Keratinocyte (primary cell): ENCODE data around the gene SLCO4C1. TPM values are rescaled to one million over a fixed set of nuclear protein-coding genes. Genes with fewer than 3 reads are reported as not detected.

ENCODE experiments used
- DNase-seq: peaks from one replicate; pipeline ENCODE4 v3.0.0-alpha.2; 2011; ENCODE audit warnings: low read depth, missing footprints, low spot score
- FAIRE-seq: peaks from 2 replicates; lab custom pipeline; 2011; peaks lifted over from hg19 to GRCh38; lab: Jason Lieb, UNC
- H2AFZ ChIP-seq: 2 replicates; pipeline ENCODE4 v1.6.0; 2012; ENCODE audit warnings: low read length, control low read depth, inconsistent platforms; ENCODE audit not compliant: control insufficient read depth
- H3K27ac ChIP-seq: 2 replicates; pipeline ENCODE4 v1.5.1; 2011; ENCODE audit warnings: low read length; ENCODE audit not compliant: control insufficient read depth, insufficient read depth
- H3K27me3 ChIP-seq: 3 replicates; pipeline ENCODE4 v1.6.0; 2011; ENCODE audit warnings: low read length; ENCODE audit not compliant: control insufficient read depth, insufficient read depth; ENCODE audit errors: extremely low read depth
- H3K36me3 ChIP-seq, 2 experiments: 2 replicates in 1 of 2; 3 replicates in 1 of 2; pipeline ENCODE4 v1.5.1; 2011; ENCODE audit warnings: low read length in 2 of 2, mild to moderate bottlenecking in 1 of 2; ENCODE audit not compliant: control insufficient read depth in 2 of 2, insufficient read depth in 2 of 2; ENCODE audit errors: extremely low read depth in 1 of 2
- H3K4me1 ChIP-seq: 3 replicates; pipeline ENCODE4 v1.5.1; 2011; ENCODE audit warnings: low read length; ENCODE audit not compliant: control insufficient read depth, insufficient read depth; ENCODE audit errors: extremely low read depth
- H3K4me2 ChIP-seq: 3 replicates; pipeline ENCODE4 v1.6.0; 2011; ENCODE audit warnings: low read depth, low read length; ENCODE audit not compliant: control insufficient read depth, insufficient read depth; ENCODE audit errors: extremely low read depth
- H3K4me3 ChIP-seq, 3 experiments: fragments of 200-600 bp in 1 of 3; sonication (generic) in 1 of 3; 2 replicates in 2 of 3; 3 replicates in 1 of 3; pipeline ENCODE4 v1.5.1; 2011 to 2016; ENCODE audit warnings: low read length in 3 of 3, mild to moderate bottlenecking in 3 of 3, control low read depth in 2 of 3, inconsistent platforms in 1 of 3, low read depth in 1 of 3, mixed read lengths in 1 of 3, mixed run types in 1 of 3, moderate library complexity in 1 of 3; ENCODE audit not compliant: control insufficient read depth in 2 of 3, insufficient read depth in 2 of 3; ENCODE audit errors: extremely low read depth in 1 of 3
- H3K79me2 ChIP-seq: 2 replicates; pipeline ENCODE4 v1.6.0; 2012; ENCODE audit warnings: low read length; ENCODE audit not compliant: control insufficient read depth, insufficient read depth
- H3K9ac ChIP-seq: 3 replicates; pipeline ENCODE4 v1.6.0; 2011; ENCODE audit warnings: low read length; ENCODE audit not compliant: control insufficient read depth, insufficient read depth; ENCODE audit errors: extremely low read depth
- H3K9me1 ChIP-seq: 3 replicates; pipeline ENCODE4 v1.6.0; 2011; ENCODE audit warnings: low read length; ENCODE audit not compliant: control insufficient read depth, insufficient read depth; ENCODE audit errors: extremely low read depth
- H3K9me3 ChIP-seq: 2 replicates; pipeline ENCODE4 v1.5.1; 2012; ENCODE audit warnings: low read depth, low read length; ENCODE audit not compliant: control insufficient read depth
- H4K20me1 ChIP-seq: 3 replicates; pipeline ENCODE4 v1.6.0; 2011; ENCODE audit warnings: low read length; ENCODE audit not compliant: control insufficient read depth, insufficient read depth; ENCODE audit errors: extremely low read depth
- EZH2 ChIP-seq: IDR thresholded peaks from one replicate; pipeline ENCODE4 v1.6.1; 2012; ENCODE audit warnings: inconsistent platforms, mild to moderate bottlenecking, low read length, moderate library complexity
- dilution Hi-C: fragments of 300-500 bp; cut with MboI; formaldehyde crosslinking; loops from one replicate; pipeline ENCODE4 v1.7.0; 2020; ENCODE audit warnings: low sequenced_read_pairs; ENCODE audit not compliant: extremely low pct_ligation_motif_present
- polyA plus RNA-seq, 5 experiments: library from polyadenylated mRNA; depleted of rRNA in 3 of 5; stranded (reverse) in 3 of 5; stranded (forward) in 1 of 5; unstranded in 1 of 5; fragments of >200 nt; gene quantifications; 1 replicate in 1 of 5; 2 replicates in 3 of 5; 3 replicates in 1 of 5; pipeline versions ENCODE4 v1.2.1 to v1.2.3, GENCODE V29; 2011 to 2012; ENCODE audit warnings: missing spikeins in 2 of 5, low read depth in 1 of 5, low replicate concordance in 1 of 5
- TF ChIP-seq, protein P1 (sequence below), 3 experiments: IDR thresholded peaks in 1 of 3; conservative IDR thresholded peaks in 1 of 3; optimal IDR thresholded peaks in 1 of 3; 2 replicates in 2 of 3; 3 replicates in 1 of 3; pipeline versions ENCODE3 to v1.5.1; 2011; ENCODE audit warnings: low read length in 3 of 3, mild to moderate bottlenecking in 3 of 3, moderate library complexity in 2 of 3, control low read depth in 1 of 3, inconsistent platforms in 1 of 3; ENCODE audit not compliant: insufficient read depth in 2 of 3; ENCODE audit errors: extremely low read depth in 1 of 3

SLCO4C1 gene
- polyA plus RNA-seq, 1 donor (not counting 4 experiments of a cell fraction or from before 2014, with no cell fraction given), result 0.01 TPM

DNA sequence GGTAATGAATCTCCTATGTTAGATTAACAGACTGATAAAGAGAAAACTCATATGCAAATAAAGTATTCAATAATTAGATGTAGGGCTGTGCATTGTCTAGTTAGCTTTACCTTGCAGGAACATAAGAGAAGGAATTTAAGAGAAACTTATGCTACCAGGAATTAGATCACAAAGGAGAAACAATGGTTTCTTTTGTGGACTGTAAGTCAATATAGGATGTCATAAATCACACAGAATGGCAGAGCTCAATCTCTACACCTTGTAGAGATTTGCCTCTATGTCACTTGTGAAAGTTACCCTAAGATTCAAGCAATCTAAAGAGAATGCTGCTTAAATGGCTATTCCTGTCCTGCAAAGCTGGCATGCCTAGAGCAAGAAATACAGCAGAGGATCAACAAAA, 26.0 kb downstream of the SLCO4C1 start:
- H3K4me3 ChIP-seq, result no peak overlapping the region
- H3K36me3 ChIP-seq, result no peaks in the 10 kb centered on the region
- dilution Hi-C loops, result no loop called here
- no peaks in the 10 kb centered on the region for H4K20me1 ChIP-seq
- FAIRE-seq (no peak), DNase-seq (no peak)
- no peaks in the 10 kb centered on the region for H3K4me1 ChIP-seq
- no peaks in the 10 kb centered on the region for H3K27me3 ChIP-seq
- no peak for TF ChIP-seq EZH2
- TF ChIP-seq, protein P1, sequence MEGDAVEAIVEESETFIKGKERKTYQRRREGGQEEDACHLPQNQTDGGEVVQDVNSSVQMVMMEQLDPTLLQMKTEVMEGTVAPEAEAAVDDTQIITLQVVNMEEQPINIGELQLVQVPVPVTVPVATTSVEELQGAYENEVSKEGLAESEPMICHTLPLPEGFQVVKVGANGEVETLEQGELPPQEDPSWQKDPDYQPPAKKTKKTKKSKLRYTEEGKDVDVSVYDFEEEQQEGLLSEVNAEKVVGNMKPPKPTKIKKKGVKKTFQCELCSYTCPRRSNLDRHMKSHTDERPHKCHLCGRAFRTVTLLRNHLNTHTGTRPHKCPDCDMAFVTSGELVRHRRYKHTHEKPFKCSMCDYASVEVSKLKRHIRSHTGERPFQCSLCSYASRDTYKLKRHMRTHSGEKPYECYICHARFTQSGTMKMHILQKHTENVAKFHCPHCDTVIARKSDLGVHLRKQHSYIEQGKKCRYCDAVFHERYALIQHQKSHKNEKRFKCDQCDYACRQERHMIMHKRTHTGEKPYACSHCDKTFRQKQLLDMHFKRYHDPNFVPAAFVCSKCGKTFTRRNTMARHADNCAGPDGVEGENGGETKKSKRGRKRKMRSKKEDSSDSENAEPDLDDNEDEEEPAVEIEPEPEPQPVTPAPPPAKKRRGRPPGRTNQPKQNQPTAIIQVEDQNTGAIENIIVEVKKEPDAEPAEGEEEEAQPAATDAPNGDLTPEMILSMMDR (optimal IDR thresholded peaks at IDR 0.05 in 1 of 3, IDR thresholded peaks at IDR 0.05 in 1 of 3, conservative IDR thresholded peaks at IDR 0.05 in 1 of 3; ENCODE audit: extremely low read depth in 1 of 3, insufficient read depth in 2 of 3, low read length in 3 of 3), result no peak
- H2AFZ ChIP-seq, result no peak overlapping the region
- H3K9me3 ChIP-seq, result no peaks in the 10 kb centered on the region
- H3K4me2 ChIP-seq, result no peak overlapping the region
- no peak overlapping the region for H3K27ac ChIP-seq
- no peaks in the 10 kb centered on the region for H3K9me1 ChIP-seq
- no peaks in the 10 kb centered on the region for H3K79me2 ChIP-seq
- H3K9ac ChIP-seq, result no peak overlapping the region

DNA sequence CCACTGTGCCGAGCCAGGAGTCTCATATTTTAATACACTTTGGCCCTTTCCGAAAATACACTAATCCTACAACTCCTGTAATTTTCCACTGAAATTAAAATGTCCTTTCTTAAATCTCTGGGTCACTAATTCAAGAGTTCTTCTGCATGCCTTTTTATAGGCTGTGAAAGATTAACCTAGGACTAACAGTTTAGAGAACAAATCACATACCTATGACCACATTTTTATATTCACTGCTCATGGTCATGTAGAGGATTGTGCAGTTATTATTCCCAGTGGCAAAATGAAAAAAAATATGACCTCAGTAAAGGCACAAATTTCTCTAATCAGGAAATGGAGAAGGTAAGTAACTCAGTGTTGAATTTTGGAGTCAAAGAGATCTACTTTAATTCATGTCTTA, 33.4 kb downstream of the SLCO4C1 start:
- dilution Hi-C loops, result no loop called here

More for the DNA sequence above, 33.4 kb downstream of the SLCO4C1 start:
- Histone ChIP-seq H3K9ac (no peak overlapping the region), H2AFZ (no peak overlapping the region), H4K20me1 (no peaks in the 10 kb centered on the region), H3K4me3 (no peak overlapping the region), H3K79me2 (no peaks in the 10 kb centered on the region), H3K27me3 (no peaks in the 10 kb centered on the region), H3K27ac (no peak overlapping the region), H3K36me3 (no peaks in the 10 kb centered on the region), H3K9me3 (no peaks in the 10 kb centered on the region), H3K4me1 (no peaks in the 10 kb centered on the region), H3K9me1 (no peaks in the 10 kb centered on the region), H3K4me2 (no peak overlapping the region)
- DNase-seq, result no peak
- TF ChIP-seq EZH2, result no peak
- TF ChIP-seq, protein P1 (optimal IDR thresholded peaks at IDR 0.05 in 1 of 3, IDR thresholded peaks at IDR 0.05 in 1 of 3, conservative IDR thresholded peaks at IDR 0.05 in 1 of 3; ENCODE audit: extremely low read depth in 1 of 3, insufficient read depth in 2 of 3, low read length in 3 of 3), result no peak
- FAIRE-seq, result no peak
